ENCODE results near the gene RTEL1. TPM values are rescaled to one million over a fixed set of nuclear protein-coding genes. Genes with fewer than 3 reads are reported as not detected.

RTEL1 gene
- total RNA-seq, 1 experiment from 2014 or later: 39.2 TPM

- POLR2A ChIA-PET: interaction anchor here (0.6 to 4.2 kb wide), 8 partner anchors 8 to 251 kb away, joined by 3 to 79 read pairs (median 12); partner anchors contain the start of genes GMEB2, SLC2A4RG, TNFRSF6B and UCKL1
Measured at GRCh38 chr20:63705232-63706026, 47.3 kb downstream of the RTEL1 start.

DNA sequence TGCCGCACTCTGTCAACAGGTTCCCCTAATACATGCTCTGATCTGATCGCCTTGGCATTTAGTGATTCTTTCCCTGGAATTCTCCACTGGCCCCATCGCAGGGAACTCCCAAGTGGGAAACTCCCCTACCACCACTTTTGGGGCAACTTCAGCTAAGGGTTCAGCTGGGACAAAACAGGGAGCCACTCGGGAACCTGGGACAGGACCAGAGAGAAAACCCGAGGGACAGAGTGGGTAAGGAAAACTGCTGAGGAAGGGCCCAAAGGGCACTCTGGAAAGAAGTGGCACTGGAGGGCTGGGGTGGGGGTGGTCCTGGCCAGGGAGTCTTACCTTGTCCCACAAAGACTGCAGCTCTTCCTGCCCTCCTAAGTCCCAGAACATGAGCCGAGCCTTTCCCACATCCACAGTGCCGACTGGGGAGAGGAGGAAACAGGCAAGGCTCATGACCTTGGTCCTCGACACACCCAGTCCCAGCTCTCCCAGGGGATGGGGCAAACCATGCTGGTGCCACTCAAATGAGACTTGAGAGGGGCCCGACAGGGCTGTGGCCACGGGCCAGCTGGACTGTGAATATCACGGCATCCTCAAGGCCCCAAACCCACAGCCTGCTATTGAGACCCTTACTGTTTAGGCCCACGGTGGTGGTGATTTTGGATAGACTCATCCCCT is 48.0 kb downstream of the RTEL1 start:
- BruUV-seq (replicated peaks): no TSS peak

More at GRCh38 chr20:63705232-63706026, 47.3 kb downstream of the RTEL1 start:
- Mint-ChIP-seq H3K27me3 (ENCODE audit: insufficient read depth, unreplicated experiment) (no peaks in the 10 kb centered on the region), H3K4me1 (ENCODE audit: insufficient read depth, unreplicated experiment) (peaks cover 10% of the 10 kb centered on the region), H3K27ac (ENCODE audit: low read depth, unreplicated experiment) (peak overlapping the region; percentile 61), H3K9me3 (ENCODE audit: unreplicated experiment) (no peaks in the 10 kb centered on the region), H3K36me3 (ENCODE audit: insufficient read depth, unreplicated experiment) (peaks cover 53% of the 10 kb centered on the region), H3K4me3 (ENCODE audit: unreplicated experiment) (peak overlapping the region; percentile 86)
- no peak for TF ChIP-seq CTCF (IDR thresholded peaks at IDR 0.05; ENCODE audit: unreplicated experiment)
- intact Hi-C loops (cut with micrococcal nuclease): loop anchor here (2.0 to 5.0 kb wide), 3 partner anchors 167 to 267 kb away; partner anchors contain the start of gene UCKL1
- DNase-seq (ENCODE audit: unreplicated experiment): no peak
- CTCF ChIA-PET: interaction anchor here (0.9 to 2.5 kb wide), 3 partner anchors 7 to 268 kb away, joined by 3 to 7 read pairs (median 5); no protein-coding TSS in a partner anchor
- no TSS peak for BruUV-seq (replicated peaks)

DNA sequence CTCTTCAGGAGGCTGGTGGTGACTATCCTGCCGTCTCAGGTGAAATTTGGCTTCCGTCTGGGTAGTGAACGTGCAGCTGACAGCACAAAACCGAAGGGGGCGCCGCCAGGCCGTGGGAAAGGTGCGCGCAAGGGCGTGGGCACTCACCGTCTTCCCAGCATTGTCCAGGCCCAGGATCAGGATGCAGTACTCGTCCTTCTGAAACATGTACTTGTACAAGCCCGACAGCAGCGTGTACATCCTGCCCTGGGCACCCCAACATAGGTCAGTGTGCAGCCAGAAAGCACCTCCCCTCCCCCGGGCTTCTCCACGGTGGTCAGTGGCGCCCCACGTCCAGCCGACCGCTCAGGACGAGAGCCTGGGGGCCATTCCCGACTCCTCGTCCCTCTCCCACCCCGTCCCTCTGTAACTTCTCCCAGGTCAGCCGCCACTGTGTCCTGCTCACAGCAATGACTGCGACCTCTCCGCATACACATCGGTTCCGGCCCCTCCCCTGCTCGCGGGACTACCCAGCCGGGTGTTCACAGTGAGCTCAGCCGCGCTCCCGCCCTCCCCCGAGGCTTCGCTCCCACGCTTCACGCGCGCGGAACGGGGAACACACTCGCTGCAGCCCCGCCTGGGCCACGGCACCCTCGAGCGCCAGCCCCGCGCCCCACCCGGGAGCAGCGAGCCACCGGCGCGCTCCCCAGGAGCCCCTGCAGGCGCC is 48.9 kb downstream of the RTEL1 start:
- Mint-ChIP-seq H3K27me3 (ENCODE audit: insufficient read depth, unreplicated experiment) (no peaks in the 10 kb centered on the region), H3K4me1 (ENCODE audit: insufficient read depth, unreplicated experiment) (peaks cover 10% of the 10 kb centered on the region), H3K4me3 (ENCODE audit: unreplicated experiment) (peak overlapping the region; percentile 86), H3K9me3 (ENCODE audit: unreplicated experiment) (peaks cover 1% of the 10 kb centered on the region), H3K36me3 (ENCODE audit: insufficient read depth, unreplicated experiment) (peaks cover 64% of the 10 kb centered on the region), H3K27ac (ENCODE audit: low read depth, unreplicated experiment) (peak overlapping the region; percentile 61)
- TSS peak; percentile 44 for BruUV-seq (replicated peaks)
- POLR2A ChIA-PET: interaction anchor here (0.6 to 4.2 kb wide), 34 partner anchors 10 to 355 kb away, joined by 3 to 79 read pairs (median 5); partner anchors contain the start of genes GMEB2, LIME1, PRPF6 and PTK6
- CTCF ChIA-PET: interaction anchor here (0.6 to 2.7 kb wide), 10 partner anchors 9 to 266 kb away, joined by 3 to 9 read pairs (median 4); partner anchors contain the start of genes GMEB2, LIME1 and TPD52L2
- peak; percentile 58 for DNase-seq (ENCODE audit: unreplicated experiment)
- intact Hi-C loops (cut with micrococcal nuclease): loop anchor here (1.0 to 5.0 kb wide), 4 partner anchors 158 to 265 kb away; partner anchors contain the start of genes TPD52L2 and UCKL1
- peak; percentile 45 for TF ChIP-seq CTCF (IDR thresholded peaks at IDR 0.05; ENCODE audit: unreplicated experiment)

More for the DNA sequence above, 48.0 kb downstream of the RTEL1 start:
- peak overlapping the region; percentile 61 for H3K27ac Mint-ChIP-seq (ENCODE audit: low read depth, unreplicated experiment)
- POLR2A ChIA-PET: interaction anchor here (0.6 to 4.2 kb wide), 11 partner anchors 9 to 250 kb away, joined by 3 to 79 read pairs (median 21); partner anchors contain the start of genes GMEB2, RTEL1, SLC2A4RG and TNFRSF6B
- H3K36me3 Mint-ChIP-seq (ENCODE audit: insufficient read depth, unreplicated experiment): peaks cover 57% of the 10 kb centered on the region
- CTCF ChIA-PET: interaction anchor here (0.6 to 2.7 kb wide), 8 partner anchors 8 to 267 kb away, joined by 3 to 9 read pairs (median 4); partner anchors contain the start of genes TNFRSF6B and TPD52L2
- no peak for DNase-seq (ENCODE audit: unreplicated experiment)
- H3K9me3 Mint-ChIP-seq (ENCODE audit: unreplicated experiment): no peaks in the 10 kb centered on the region
- TF ChIP-seq CTCF (IDR thresholded peaks at IDR 0.05; ENCODE audit: unreplicated experiment): no peak
- intact Hi-C loops (cut with micrococcal nuclease): loop anchor here (2.0 to 5.0 kb wide), 3 partner anchors 167 to 266 kb away; partner anchors contain the start of gene UCKL1
- H3K4me1 Mint-ChIP-seq (ENCODE audit: insufficient read depth, unreplicated experiment): peaks cover 10% of the 10 kb centered on the region
- no peaks in the 10 kb centered on the region for H3K27me3 Mint-ChIP-seq (ENCODE audit: insufficient read depth, unreplicated experiment)
- peak overlapping the region; percentile 86 for H3K4me3 Mint-ChIP-seq (ENCODE audit: unreplicated experiment)

All from MCF 10A (cell line).